Activated naive CD8-positive, alpha-beta T cell treated with anti-CD3 and anti-CD28 coated beads, Interleukin-2, amount 50 U/mL, for 24 hours (primary cell): ENCODE measurements around the gene CTU1.
A peak's percentile ranks its signal among the peaks of the same experiment; 100 is the strongest.

Experiments
- ATAC-seq: fragments of 150-1000 bp; cut with Tn5 transposase; one replicate; pipeline ENCODE4 v1.10.0; 2021
- DNase-seq: peaks from one replicate; pipeline ENCODE4 v3.0.0; 2021
- H3K27ac Mint-ChIP-seq: one replicate; pipeline ENCODE4 v1.8.0; 2021; ENCODE audit warnings: mild to moderate bottlenecking, mixed read lengths
- H3K27me3 Mint-ChIP-seq: one replicate; pipeline ENCODE4 v1.8.0; 2021; ENCODE audit warnings: mixed read lengths
- H3K36me3 Mint-ChIP-seq: one replicate; pipeline ENCODE4 v1.8.0; 2021; ENCODE audit warnings: low read depth, mixed read lengths
- H3K4me1 Mint-ChIP-seq: one replicate; pipeline ENCODE4 v1.8.0; 2021; ENCODE audit warnings: mixed read lengths
- H3K4me3 Mint-ChIP-seq: one replicate; pipeline ENCODE4 v1.8.0; 2021; ENCODE audit warnings: mild to moderate bottlenecking, moderate library complexity, mixed read lengths
- H3K9me3 Mint-ChIP-seq: one replicate; pipeline ENCODE4 v1.8.0; 2021; ENCODE audit warnings: mixed read lengths

CTU1 gene

GRCh38 chr19:51103926-51104341, 4.3 kb downstream of the CTU1 start:
- no peak overlapping the region for H3K4me3 Mint-ChIP-seq
- no peaks in the 10 kb centered on the region for H3K9me3 Mint-ChIP-seq
- H3K36me3 Mint-ChIP-seq, result peaks cover 30% of the 10 kb centered on the region
- DNase-seq (no peak), ATAC-seq (no peak)
- no peak overlapping the region for H3K27ac Mint-ChIP-seq
- peaks cover 2% of the 10 kb centered on the region for H3K27me3 Mint-ChIP-seq
- H3K4me1 Mint-ChIP-seq, result peaks cover 44% of the 10 kb centered on the region

GRCh38 chr19:51102991-51103390, 5.2 kb downstream of the CTU1 start:
- ATAC-seq (no peak), DNase-seq (no peak)
- peaks cover 38% of the 10 kb centered on the region for H3K4me1 Mint-ChIP-seq
- H3K27me3 Mint-ChIP-seq, result no peaks in the 10 kb centered on the region
- H3K4me3 Mint-ChIP-seq, result no peak overlapping the region
- no peaks in the 10 kb centered on the region for H3K9me3 Mint-ChIP-seq
- H3K27ac Mint-ChIP-seq, result peak overlapping the region; percentile 38
- peaks cover 30% of the 10 kb centered on the region for H3K36me3 Mint-ChIP-seq

GRCh38 chr19:51101171-51101865, 6.9 kb downstream of the CTU1 start:
- DNase-seq (no peak), ATAC-seq (no peak)
- Mint-ChIP-seq H3K4me3 (no peak overlapping the region), H3K4me1 (peaks cover 29% of the 10 kb centered on the region), H3K9me3 (no peaks in the 10 kb centered on the region), H3K36me3 (peaks cover 33% of the 10 kb centered on the region), H3K27me3 (no peaks in the 10 kb centered on the region), H3K27ac (no peak overlapping the region)

GRCh38 chr19:51100601-51101000, 7.6 kb downstream of the CTU1 start:
- H3K9me3 Mint-ChIP-seq, result no peaks in the 10 kb centered on the region
- H3K4me1 Mint-ChIP-seq, result peaks cover 24% of the 10 kb centered on the region
- no peaks in the 10 kb centered on the region for H3K27me3 Mint-ChIP-seq
- H3K4me3 Mint-ChIP-seq, result no peak overlapping the region
- DNase-seq (no peak), ATAC-seq (no peak)
- no peak overlapping the region for H3K27ac Mint-ChIP-seq
- H3K36me3 Mint-ChIP-seq, result peaks cover 30% of the 10 kb centered on the region

- Mint-ChIP-seq H3K4me1 (peaks cover 17% of the 10 kb centered on the region), H3K27ac (no peak overlapping the region), H3K36me3 (peaks cover 23% of the 10 kb centered on the region), H3K9me3 (no peaks in the 10 kb centered on the region), H3K27me3 (no peaks in the 10 kb centered on the region), H3K4me3 (peak overlapping the region; percentile 45)
- DNase-seq, result no peak
- ATAC-seq, result peak; percentile 21
Observed at GRCh38 chr19:51099047-51099382, 9.2 kb downstream of the CTU1 start.

GRCh38 chr19:51098365-51099046, 9.7 kb downstream of the CTU1 start:
- DNase-seq (no peak), ATAC-seq (peak; percentile 55)
- peaks cover 13% of the 10 kb centered on the region for H3K4me1 Mint-ChIP-seq
- H3K4me3 Mint-ChIP-seq, result peak overlapping the region; percentile 45
- H3K36me3 Mint-ChIP-seq, result peaks cover 22% of the 10 kb centered on the region
- H3K27ac Mint-ChIP-seq, result no peak overlapping the region
- no peaks in the 10 kb centered on the region for H3K9me3 Mint-ChIP-seq
- no peaks in the 10 kb centered on the region for H3K27me3 Mint-ChIP-seq

- Mint-ChIP-seq H3K27ac (no peak overlapping the region), H3K4me1 (peaks cover 10% of the 10 kb centered on the region), H3K9me3 (no peaks in the 10 kb centered on the region), H3K4me3 (no peak overlapping the region), H3K36me3 (peaks cover 17% of the 10 kb centered on the region), H3K27me3 (no peaks in the 10 kb centered on the region)
- DNase-seq (no peak), ATAC-seq (no peak)
Observed at GRCh38 chr19:51097796-51098195, 10.4 kb downstream of the CTU1 start.

- peaks cover 5% of the 10 kb centered on the region for H3K4me1 Mint-ChIP-seq
- H3K27ac Mint-ChIP-seq, result no peak overlapping the region
- ATAC-seq (peak; percentile 45), DNase-seq (peak; percentile 84)
- H3K4me3 Mint-ChIP-seq, result no peak overlapping the region
- H3K9me3 Mint-ChIP-seq, result no peaks in the 10 kb centered on the region
- peaks cover 13% of the 10 kb centered on the region for H3K36me3 Mint-ChIP-seq
- H3K27me3 Mint-ChIP-seq, result no peaks in the 10 kb centered on the region
Observed at GRCh38 chr19:51097166-51097738, 11.0 kb downstream of the CTU1 start.

GRCh38 chr19:51096473-51097165, 11.6 kb downstream of the CTU1 start:
- H3K9me3 Mint-ChIP-seq, result no peaks in the 10 kb centered on the region
- peaks cover 13% of the 10 kb centered on the region for H3K36me3 Mint-ChIP-seq
- H3K4me3 Mint-ChIP-seq, result no peak overlapping the region
- peaks cover 5% of the 10 kb centered on the region for H3K4me1 Mint-ChIP-seq
- DNase-seq (no peak), ATAC-seq (no peak)
- H3K27ac Mint-ChIP-seq, result no peak overlapping the region
- H3K27me3 Mint-ChIP-seq, result no peaks in the 10 kb centered on the region

- H3K27me3 Mint-ChIP-seq, result no peaks in the 10 kb centered on the region
- H3K4me1 Mint-ChIP-seq, result peaks cover 5% of the 10 kb centered on the region
- DNase-seq, result peak; percentile 38
Observed at GRCh38 chr19:51094696-51095279, 13.4 kb downstream of the CTU1 start.

GRCh38 chr19:51093510-51094345, 14.5 kb downstream of the CTU1 start:
- H3K36me3 Mint-ChIP-seq, result peaks cover 11% of the 10 kb centered on the region

More at GRCh38 chr19:51094696-51095279, 13.4 kb downstream of the CTU1 start:
- Mint-ChIP-seq H3K9me3 (no peaks in the 10 kb centered on the region), H3K27ac (no peak overlapping the region), H3K36me3 (peaks cover 13% of the 10 kb centered on the region), H3K4me3 (no peak overlapping the region)
- no peak for ATAC-seq

GRCh38 chr19:51093101-51093500, 15.1 kb downstream of the CTU1 start:
- Mint-ChIP-seq H3K27me3 (no peaks in the 10 kb centered on the region), H3K9me3 (no peaks in the 10 kb centered on the region), H3K4me1 (peaks cover 3% of the 10 kb centered on the region), H3K4me3 (no peak overlapping the region), H3K27ac (no peak overlapping the region), H3K36me3 (peaks cover 11% of the 10 kb centered on the region)
- no peak for DNase-seq
- no peak for ATAC-seq

More at GRCh38 chr19:51093510-51094345, 14.5 kb downstream of the CTU1 start:
- Mint-ChIP-seq H3K9me3 (no peaks in the 10 kb centered on the region), H3K27ac (no peak overlapping the region), H3K4me1 (peaks cover 3% of the 10 kb centered on the region), H3K4me3 (no peak overlapping the region), H3K27me3 (no peaks in the 10 kb centered on the region)
- ATAC-seq (no peak), DNase-seq (no peak)

- Mint-ChIP-seq H3K36me3 (peaks cover 8% of the 10 kb centered on the region), H3K27me3 (no peaks in the 10 kb centered on the region), H3K9me3 (no peaks in the 10 kb centered on the region), H3K4me3 (no peak overlapping the region), H3K27ac (no peak overlapping the region), H3K4me1 (peaks cover 3% of the 10 kb centered on the region)
- ATAC-seq, result no peak
- DNase-seq, result no peak
Observed at GRCh38 chr19:51091895-51092873, 16.0 kb downstream of the CTU1 start.
